Measurements from ENCODE around the gene PTCH2.
A peak's percentile ranks its signal among the peaks of the same experiment; 100 is the strongest.
"Not testable (repeated sequence)": the region's sequence is repeated elsewhere in the genome, so short reads cannot be mapped to it uniquely, and the experiment has no call there.

Gene PTCH2

DNA sequence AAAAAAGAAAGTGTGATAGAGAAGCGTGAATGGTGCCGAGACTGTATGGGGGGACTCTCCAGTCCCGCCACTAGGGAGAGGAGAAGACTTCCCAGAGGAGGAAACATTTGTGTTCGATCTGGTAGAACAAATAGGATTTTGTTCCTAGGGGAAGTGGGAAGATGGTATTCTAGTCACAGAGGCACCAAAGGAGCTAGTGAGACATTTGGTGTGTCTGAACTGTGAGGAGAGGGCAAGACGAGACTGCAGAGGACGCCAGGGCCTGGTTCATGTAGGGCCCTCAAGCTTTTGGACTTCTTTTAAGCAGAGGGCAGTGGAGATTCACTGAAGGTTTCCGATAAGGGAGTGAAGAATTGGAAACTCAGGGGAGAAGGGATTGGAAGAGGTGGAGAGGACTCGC lies 31.8 kb downstream of the PTCH2 start:
- Histone ChIP-seq H3K27me3 (ENCODE audit: control insufficient read depth, insufficient read depth, low read length) (no peaks in the 10 kb centered on the region), H3K4me3 (ENCODE audit: low read depth, low read length) (no peak overlapping the region), H3K9me3 (ENCODE audit: control insufficient read depth, insufficient read depth, low read length) (no peaks in the 10 kb centered on the region), H3K9ac (ENCODE audit: low read depth, low read length) (no peak overlapping the region), H3K4me1 (ENCODE audit: control insufficient read depth, insufficient read depth, low read length) (peaks cover 21% of the 10 kb centered on the region), H3K36me3 (ENCODE audit: control insufficient read depth, insufficient read depth, low read length) (peaks cover 6% of the 10 kb centered on the region)

DNA sequence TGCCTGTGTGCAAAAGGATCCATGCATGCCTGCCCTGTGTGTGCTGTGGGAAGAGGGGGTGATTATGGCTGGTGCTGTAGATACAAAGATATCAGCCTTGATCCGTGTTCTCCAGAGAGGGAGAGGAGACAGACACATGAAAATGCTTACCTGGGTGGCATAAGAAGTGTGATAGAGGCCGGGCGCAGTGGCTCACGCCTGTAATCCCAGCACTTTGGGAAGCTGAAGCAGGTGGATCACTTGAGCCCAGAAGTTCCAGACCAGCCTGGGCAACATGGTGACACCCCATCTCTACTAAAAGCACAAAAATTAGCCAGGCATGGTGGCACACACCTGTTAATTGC lies 32.3 kb downstream of the PTCH2 start:
- H3K4me1 ChIP-seq (ENCODE audit: control insufficient read depth, insufficient read depth, low read length): peaks cover 21% of the 10 kb centered on the region
- H3K4me3 ChIP-seq (ENCODE audit: low read depth, low read length); H3K9me3 ChIP-seq (ENCODE audit: control insufficient read depth, insufficient read depth, low read length); H3K9ac ChIP-seq (ENCODE audit: low read depth, low read length); H3K27me3 ChIP-seq (ENCODE audit: control insufficient read depth, insufficient read depth, low read length): not testable (repeated sequence)
- peaks cover 10% of the 10 kb centered on the region for H3K36me3 ChIP-seq (ENCODE audit: control insufficient read depth, insufficient read depth, low read length)

DNA sequence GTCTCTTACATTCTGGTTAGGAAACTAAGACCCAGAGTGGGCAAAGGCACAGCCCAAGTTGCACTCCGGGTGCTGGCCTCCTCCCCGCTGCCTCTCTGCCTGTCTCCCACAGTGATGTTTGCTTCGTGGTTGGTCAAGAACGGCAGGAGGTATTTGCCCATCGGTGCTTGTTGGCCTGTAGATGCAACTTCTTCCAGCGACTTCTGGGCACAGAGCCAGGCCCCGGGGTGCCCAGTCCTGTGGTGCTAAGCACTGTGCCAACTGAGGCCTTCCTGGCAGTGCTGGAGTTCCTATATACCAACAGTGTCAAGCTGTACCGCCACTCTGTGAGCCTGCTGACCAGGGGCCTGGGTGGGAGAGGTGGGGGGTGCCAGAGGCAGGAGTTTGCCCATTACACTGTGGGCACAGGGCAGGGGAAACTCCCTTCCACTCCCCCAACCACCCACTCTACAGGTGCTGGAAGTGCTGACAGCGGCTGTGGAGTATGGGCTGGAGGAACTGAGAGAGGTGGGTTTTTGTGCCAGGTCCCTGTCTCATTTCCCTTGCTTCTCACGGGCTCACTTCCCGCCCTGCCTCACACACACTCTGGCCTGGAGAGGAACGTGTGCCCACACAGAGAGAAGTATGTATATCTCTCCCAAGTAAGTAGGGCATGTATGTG lies 32.8 kb downstream of the PTCH2 start:
- no peak overlapping the region for H3K4me3 ChIP-seq (ENCODE audit: low read depth, low read length)
- no peak overlapping the region for H3K9ac ChIP-seq (ENCODE audit: low read depth, low read length)
- H3K9me3 ChIP-seq (ENCODE audit: control insufficient read depth, insufficient read depth, low read length): no peaks in the 10 kb centered on the region
- no peaks in the 10 kb centered on the region for H3K27me3 ChIP-seq (ENCODE audit: control insufficient read depth, insufficient read depth, low read length)
- peaks cover 16% of the 10 kb centered on the region for H3K36me3 ChIP-seq (ENCODE audit: control insufficient read depth, insufficient read depth, low read length)
- H3K4me1 ChIP-seq (ENCODE audit: control insufficient read depth, insufficient read depth, low read length): peaks cover 21% of the 10 kb centered on the region

DNA sequence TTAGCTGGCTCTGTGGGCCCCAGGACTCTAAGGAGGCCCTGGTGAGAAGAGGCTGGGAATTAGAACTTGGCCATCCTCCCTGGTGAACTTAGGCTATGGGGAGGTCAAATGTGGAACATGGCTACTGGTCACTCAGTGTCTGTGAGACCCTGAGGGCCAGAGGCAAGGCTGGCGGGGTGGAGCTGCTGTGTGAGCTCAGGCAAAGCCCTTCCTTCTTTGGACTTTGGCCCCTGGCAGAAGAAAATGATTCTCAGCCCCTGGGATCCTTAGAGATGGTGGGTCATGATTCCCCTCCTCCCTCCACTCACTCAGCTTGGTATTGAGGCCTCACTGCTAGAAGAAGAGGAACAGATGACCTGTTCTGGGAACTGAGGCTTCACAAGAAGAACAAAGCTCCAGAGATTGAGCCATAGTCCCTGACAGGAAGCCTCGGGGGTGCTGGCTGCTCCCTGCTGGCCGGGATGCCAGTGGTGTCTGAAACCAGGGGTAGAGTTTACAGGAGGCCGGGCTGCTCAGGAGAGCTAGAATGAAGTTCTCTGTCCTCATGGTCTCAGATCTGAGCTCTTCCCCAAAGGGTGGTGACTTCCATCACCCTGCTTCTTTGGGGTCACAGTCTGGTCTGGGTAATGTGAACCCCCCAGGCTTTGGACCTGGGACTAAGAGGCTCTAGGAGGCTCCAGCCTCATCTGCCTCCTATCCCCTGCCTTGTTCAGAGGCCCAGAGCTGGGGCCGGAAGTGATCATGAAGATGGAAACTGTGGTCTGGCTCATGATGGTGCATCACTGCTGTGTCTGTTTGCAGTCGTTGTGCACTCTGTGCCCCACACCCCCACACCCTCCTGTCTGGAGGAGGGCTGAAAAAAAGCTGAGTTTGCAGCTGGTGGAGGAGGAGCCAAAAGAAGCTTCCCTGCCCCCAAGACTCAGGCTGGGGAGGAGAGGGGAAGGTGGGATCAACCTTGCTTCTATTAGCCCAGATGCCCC lies 33.8 kb downstream of the PTCH2 start:
- peaks cover 22% of the 10 kb centered on the region for H3K36me3 ChIP-seq (ENCODE audit: control insufficient read depth, insufficient read depth, low read length)
- no peaks in the 10 kb centered on the region for H3K27me3 ChIP-seq (ENCODE audit: control insufficient read depth, insufficient read depth, low read length)
- H3K4me3 ChIP-seq (ENCODE audit: low read depth, low read length): peak overlapping the region; percentile 3
- H3K4me1 ChIP-seq (ENCODE audit: control insufficient read depth, insufficient read depth, low read length): peaks cover 21% of the 10 kb centered on the region
- no peaks in the 10 kb centered on the region for H3K9me3 ChIP-seq (ENCODE audit: control insufficient read depth, insufficient read depth, low read length)
- peak overlapping the region; percentile 32 for H3K9ac ChIP-seq (ENCODE audit: low read depth, low read length)

DNA sequence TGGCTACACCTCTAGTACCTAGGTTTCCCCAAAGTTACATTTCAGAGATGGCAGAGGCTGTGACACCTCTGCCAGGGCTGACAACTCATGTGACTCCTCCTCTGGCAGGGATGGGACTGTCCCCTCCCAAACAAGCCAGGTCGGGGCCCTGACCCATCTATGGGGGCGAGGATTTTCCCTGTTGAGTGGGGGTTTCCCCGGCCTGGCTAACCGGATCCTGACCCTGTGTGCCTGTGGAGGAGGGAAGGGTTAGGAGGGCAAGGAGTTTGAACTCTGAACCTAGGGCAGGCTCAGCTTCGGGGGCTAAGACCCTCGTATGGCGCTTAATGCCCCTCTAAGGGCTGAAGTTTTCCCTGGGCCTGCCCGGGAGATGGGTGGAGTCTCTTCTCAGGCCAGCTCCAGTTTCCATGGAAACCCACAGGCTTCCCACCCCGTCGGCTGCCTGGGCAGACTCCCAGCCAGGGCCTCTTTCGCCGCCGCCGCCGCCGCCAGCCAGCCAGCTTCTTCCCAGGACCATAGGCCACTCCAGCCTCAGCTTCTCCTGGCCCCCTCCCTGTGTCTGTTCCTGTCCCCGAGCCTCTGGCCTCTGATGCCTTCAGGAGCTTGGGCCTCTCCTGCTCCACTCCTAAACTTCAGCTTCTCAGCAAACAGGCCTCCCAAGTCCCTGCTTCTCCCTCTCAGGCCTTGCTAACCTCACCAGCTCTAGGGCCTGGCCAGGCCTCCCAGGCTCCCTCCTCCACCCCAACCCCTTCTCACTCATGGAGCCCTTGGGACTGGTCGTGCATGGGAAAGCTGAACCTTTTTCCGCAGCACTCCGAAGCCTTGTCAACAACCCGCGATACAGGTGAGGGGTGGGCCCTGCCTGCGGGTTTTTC lies 34.8 kb downstream of the PTCH2 start, which contains the start of gene BTBD19:
Gene BTBD19, plus strand, starts transcription at position 461 of the 875 bp plus-strand sequence. Its CDS starts 298 bp downstream, at position 759.
- no peaks in the 10 kb centered on the region for H3K27me3 ChIP-seq (ENCODE audit: control insufficient read depth, insufficient read depth, low read length)
- H3K36me3 ChIP-seq (ENCODE audit: control insufficient read depth, insufficient read depth, low read length): peaks cover 31% of the 10 kb centered on the region
- H3K9ac ChIP-seq (ENCODE audit: low read depth, low read length): peak within 1 kb of the TSS; percentile 60
- peak within 1 kb of the TSS; percentile 3 for H3K4me3 ChIP-seq (ENCODE audit: low read depth, low read length)
- H3K9me3 ChIP-seq (ENCODE audit: control insufficient read depth, insufficient read depth, low read length): no peaks in the 10 kb centered on the region
- H3K4me1 ChIP-seq (ENCODE audit: control insufficient read depth, insufficient read depth, low read length): peaks cover 21% of the 10 kb centered on the region

DNA sequence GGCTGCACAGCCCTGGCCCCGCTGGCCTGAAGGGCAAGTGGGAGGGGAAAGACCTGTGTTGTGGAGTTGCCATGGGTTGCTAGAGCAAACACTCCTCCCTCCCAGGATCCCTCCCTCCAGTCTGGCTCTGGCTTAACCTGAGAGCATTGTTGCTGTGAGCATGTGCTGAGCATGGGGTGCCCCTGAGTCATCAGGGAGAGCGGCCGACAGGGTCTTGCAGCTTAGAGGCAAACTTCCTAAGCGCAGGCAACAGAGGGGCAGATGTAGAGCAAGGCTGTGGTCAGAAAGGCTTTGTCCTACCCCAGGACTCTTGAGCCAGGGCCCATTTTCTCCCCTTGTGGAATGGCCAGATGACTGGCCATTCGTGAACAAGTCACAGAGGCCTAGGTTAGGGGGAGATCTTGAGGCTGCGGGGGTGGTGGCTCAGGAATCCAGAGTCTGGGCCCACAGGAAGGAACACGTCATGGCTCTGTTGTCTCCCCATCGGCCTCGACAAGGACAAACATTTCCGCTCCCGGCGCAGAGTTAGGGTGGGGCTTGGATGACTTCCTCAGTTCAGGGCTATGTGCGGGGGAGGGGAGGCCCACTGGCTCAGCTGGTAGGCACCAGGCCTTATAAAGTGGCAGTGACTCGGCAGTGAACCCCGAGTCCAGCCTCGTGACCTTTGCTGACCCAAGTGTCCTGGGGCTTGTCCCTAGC lies 35.5 kb downstream of the PTCH2 start:
- H3K36me3 ChIP-seq (ENCODE audit: control insufficient read depth, insufficient read depth, low read length): peaks cover 39% of the 10 kb centered on the region
- peaks cover 21% of the 10 kb centered on the region for H3K4me1 ChIP-seq (ENCODE audit: control insufficient read depth, insufficient read depth, low read length)
- H3K9ac ChIP-seq (ENCODE audit: low read depth, low read length): peak overlapping the region; percentile 60
- H3K4me3 ChIP-seq (ENCODE audit: low read depth, low read length): peak overlapping the region; percentile 0
- no peaks in the 10 kb centered on the region for H3K27me3 ChIP-seq (ENCODE audit: control insufficient read depth, insufficient read depth, low read length)
- no peaks in the 10 kb centered on the region for H3K9me3 ChIP-seq (ENCODE audit: control insufficient read depth, insufficient read depth, low read length)

DNA sequence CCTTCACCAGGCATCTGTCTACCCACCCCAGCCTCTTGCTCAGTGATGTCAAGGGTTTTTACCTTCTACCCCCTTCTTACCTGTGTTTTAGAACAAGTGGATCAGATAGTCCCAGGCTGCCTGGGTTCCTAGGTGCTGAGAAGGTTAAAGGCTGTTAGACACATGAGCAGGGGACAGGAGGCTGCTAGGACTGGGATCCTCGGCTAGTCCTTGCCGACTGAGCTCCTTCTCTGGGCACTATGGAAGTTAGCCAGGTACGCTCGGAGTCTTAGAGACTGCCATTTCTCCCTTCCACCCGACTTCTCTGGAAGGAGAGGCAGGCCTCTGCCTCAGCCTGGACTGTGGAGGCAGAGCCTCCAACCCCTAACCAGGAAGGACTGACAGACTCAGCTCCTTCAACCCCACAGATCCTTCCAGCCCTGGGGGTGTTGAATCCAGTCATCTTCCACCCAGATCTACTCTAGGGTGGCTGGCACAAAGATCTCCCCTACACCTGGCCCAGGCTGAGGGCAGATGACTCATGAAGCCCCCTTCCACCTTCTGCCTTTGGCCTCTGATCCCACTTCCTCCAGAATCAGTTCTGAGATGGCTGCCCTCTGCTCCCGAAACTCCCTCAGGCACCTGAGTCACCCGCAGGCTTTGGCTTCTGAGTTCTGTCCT lies 36.2 kb downstream of the PTCH2 start, which contains the start of gene DYNLT4:
Gene DYNLT4, minus strand, starts transcription at position 648 of the 660 bp plus-strand sequence. CDS start 683 bp downstream, outside the sequence.
- Histone ChIP-seq H3K27me3 (ENCODE audit: control insufficient read depth, insufficient read depth, low read length) (no peaks in the 10 kb centered on the region), H3K9ac (ENCODE audit: low read depth, low read length) (peak within 1 kb of the TSS; percentile 60), H3K9me3 (ENCODE audit: control insufficient read depth, insufficient read depth, low read length) (no peaks in the 10 kb centered on the region), H3K4me1 (ENCODE audit: control insufficient read depth, insufficient read depth, low read length) (peaks cover 21% of the 10 kb centered on the region), H3K4me3 (ENCODE audit: low read depth, low read length) (peak within 1 kb of the TSS; percentile 0), H3K36me3 (ENCODE audit: control insufficient read depth, insufficient read depth, low read length) (peaks cover 39% of the 10 kb centered on the region)

DNA sequence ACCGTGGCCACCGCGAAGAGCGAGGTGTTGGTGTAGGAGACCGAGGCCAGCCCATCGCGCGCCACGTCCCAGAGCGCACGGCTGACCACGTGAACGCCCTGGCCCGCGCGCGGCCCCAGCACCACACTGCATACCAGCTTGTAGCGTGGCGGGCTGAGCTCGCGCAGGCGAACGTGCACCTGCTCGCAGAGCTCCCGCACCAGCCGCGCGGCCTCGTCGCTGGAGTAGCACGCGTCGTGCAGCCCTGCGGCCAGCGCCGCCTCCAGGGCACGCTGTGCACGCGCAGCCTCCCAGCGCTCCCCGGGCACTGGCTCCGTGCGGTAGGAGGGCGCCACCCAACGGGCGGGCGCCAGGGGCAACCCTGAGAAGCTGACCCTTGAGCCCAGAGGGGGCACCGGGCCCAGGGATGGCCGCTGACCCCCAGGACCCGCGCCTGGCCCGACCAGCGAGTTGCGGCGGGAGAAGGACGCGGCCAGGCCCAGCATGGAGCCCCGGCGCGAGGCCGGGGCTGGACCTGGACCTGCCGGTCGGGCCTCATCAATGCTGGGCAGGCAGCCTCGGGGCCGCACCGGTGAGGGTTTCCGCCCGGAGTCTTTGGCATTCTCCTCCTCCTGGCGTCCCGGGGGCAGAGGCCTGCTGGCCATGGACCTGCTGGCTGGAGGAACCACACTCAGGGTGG lies 36.9 kb downstream of the PTCH2 start:
- Histone ChIP-seq H3K4me3 (ENCODE audit: low read depth, low read length) (no peak overlapping the region), H3K36me3 (ENCODE audit: control insufficient read depth, insufficient read depth, low read length) (peaks cover 39% of the 10 kb centered on the region), H3K9ac (ENCODE audit: low read depth, low read length) (no peak overlapping the region), H3K4me1 (ENCODE audit: control insufficient read depth, insufficient read depth, low read length) (peaks cover 21% of the 10 kb centered on the region), H3K27me3 (ENCODE audit: control insufficient read depth, insufficient read depth, low read length) (no peaks in the 10 kb centered on the region), H3K9me3 (ENCODE audit: control insufficient read depth, insufficient read depth, low read length) (no peaks in the 10 kb centered on the region)

DNA sequence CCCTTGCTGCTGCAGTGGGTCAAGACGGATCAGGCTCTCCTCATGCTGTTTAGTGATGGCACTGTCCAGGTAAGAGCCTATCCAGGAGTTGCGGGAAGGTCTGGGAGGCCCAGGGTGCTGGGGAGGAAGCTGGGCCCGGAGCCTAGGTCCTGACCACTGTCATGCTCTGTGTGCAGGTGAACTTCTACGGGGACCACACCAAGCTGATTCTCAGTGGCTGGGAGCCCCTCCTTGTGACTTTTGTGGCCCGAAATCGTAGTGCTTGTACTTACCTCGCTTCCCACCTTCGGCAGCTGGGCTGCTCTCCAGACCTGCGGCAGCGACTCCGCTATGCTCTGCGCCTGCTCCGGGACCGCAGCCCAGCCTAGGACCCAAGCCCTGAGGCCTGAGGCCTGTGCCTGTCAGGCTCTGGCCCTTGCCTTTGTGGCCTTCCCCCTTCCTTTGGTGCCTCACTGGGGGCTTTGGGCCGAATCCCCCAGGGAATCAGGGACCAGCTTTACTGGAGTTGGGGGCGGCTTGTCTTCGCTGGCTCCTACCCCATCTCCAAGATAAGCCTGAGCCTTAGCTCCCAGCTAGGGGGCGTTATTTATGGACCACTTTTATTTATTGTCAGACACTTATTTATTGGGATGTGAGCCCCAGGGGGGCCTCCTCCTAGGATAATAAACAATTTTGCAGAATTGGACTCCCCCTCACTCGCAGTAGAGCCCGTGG lies 37.6 kb downstream of the PTCH2 start:
- Histone ChIP-seq H3K36me3 (ENCODE audit: control insufficient read depth, insufficient read depth, low read length) (peaks cover 39% of the 10 kb centered on the region), H3K4me1 (ENCODE audit: control insufficient read depth, insufficient read depth, low read length) (peaks cover 21% of the 10 kb centered on the region)

More for the DNA sequence above, 37.6 kb downstream of the PTCH2 start:
- Histone ChIP-seq H3K27me3 (ENCODE audit: control insufficient read depth, insufficient read depth, low read length) (no peaks in the 10 kb centered on the region), H3K9ac (ENCODE audit: low read depth, low read length) (no peak overlapping the region), H3K9me3 (ENCODE audit: control insufficient read depth, insufficient read depth, low read length) (no peaks in the 10 kb centered on the region), H3K4me3 (ENCODE audit: low read depth, low read length) (no peak overlapping the region)

Measured in iPS-15b (cell line).